GM12874 (cell line): ENCODE data around the gene RNF34.

ENCODE experiments used
- CTCF ChIP-seq: IDR thresholded peaks from 2 replicates; pipeline ENCODE4 v1.5.1; 2011; ENCODE audit warnings: low read depth, mild to moderate bottlenecking, control low read depth, low read length, moderate library complexity; ENCODE audit not compliant: insufficient read depth

RNF34 gene

DNA sequence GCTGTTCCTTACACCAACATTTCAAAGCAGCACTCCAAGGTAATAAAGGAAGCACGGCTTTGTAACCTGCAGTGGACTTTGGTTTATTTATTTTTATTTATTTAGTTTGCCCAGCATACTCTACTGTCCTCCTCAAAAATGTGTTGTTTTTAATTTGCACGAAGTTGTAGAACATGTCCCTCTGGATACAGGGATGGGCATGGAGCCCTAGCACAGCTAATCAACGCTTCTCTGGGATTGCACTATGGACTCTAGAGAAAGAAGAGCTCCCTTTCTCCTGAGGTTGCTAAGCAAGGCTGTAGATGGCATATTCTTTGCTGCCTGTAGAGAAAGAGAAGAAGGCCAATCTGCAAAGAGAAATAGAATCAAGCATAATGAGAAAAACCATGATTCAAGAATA, 41.8 kb upstream of the RNF34 start:
- TF ChIP-seq CTCF: no peak

DNA sequence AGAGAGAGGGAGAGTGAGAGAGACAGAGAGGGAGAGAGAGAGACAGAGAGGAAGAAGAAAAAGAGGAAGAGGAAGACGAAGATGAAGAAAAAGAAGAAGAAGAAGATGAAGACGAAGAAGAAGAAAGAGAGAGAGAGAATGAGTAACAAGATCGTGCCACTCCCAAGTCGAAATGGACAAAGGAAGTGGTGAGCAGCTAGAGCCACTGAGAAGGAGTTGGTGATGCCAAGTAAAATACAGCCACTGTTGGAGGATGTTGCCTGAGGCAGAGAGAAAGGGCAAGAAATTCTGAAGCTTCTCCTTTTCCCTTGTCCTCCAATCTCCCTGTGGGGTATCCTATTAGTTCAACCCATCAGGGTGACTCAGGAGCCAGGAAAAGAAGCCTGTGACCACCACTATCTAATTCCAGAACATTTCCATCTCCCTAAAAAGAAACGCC, 35.2 kb upstream of the RNF34 start:
- no peak for TF ChIP-seq CTCF

DNA sequence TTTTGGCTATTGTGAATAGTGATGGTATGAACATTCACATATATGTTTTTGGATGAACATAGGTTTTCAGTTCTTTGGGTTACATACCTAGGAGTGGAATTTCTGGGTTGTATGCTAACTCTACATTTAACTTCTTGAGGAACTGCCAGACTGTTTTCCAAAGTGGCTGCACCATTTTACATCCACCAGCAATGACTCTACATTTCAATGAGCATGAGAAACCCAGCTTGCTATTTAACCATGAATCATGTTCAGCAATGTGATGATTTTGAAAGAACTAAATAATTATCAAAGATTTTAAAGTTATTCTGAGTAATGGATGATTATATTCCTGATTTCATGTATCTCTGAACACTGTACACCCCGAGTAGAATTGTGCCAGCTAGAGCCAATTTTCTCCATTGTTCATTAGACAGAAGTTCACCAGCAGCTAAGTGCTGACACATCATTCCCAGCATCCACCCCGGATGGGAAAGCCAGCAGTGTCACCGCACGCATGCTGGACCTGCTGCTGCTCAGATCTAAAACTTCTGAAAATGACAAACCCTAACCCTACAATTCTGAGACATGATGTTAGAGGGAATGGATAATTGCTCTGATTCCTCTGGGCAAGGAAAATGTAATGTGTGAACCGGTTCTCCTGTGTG, 34.4 kb upstream of the RNF34 start:
- no peak for TF ChIP-seq CTCF

GRCh38 chr12:121366063-121366459, 33.9 kb upstream of the RNF34 start:
- TF ChIP-seq CTCF: no peak

DNA sequence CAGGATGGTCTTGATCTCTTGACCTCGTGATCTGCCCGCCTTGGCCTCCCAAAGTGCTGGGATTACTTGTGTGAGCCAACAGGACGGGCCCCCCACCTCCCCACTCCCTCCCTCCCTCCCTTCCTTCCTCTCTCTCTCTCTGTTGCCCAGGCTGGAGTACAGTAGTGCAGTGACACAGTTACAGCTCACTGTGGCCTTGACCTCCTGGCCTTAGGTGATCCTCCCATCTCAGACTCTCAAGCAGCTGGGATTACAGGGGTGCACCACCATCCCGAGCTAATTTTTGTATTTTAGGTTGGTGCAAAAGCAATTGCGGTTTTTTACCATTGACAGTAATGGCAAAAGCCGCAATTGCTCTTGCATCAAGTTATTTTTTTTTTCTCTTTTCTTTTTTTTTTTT, 28.5 kb upstream of the RNF34 start:
- no peak for TF ChIP-seq CTCF

- TF ChIP-seq CTCF: no peak
Observed at GRCh38 chr12:121373755-121374154, 26.2 kb upstream of the RNF34 start.

DNA sequence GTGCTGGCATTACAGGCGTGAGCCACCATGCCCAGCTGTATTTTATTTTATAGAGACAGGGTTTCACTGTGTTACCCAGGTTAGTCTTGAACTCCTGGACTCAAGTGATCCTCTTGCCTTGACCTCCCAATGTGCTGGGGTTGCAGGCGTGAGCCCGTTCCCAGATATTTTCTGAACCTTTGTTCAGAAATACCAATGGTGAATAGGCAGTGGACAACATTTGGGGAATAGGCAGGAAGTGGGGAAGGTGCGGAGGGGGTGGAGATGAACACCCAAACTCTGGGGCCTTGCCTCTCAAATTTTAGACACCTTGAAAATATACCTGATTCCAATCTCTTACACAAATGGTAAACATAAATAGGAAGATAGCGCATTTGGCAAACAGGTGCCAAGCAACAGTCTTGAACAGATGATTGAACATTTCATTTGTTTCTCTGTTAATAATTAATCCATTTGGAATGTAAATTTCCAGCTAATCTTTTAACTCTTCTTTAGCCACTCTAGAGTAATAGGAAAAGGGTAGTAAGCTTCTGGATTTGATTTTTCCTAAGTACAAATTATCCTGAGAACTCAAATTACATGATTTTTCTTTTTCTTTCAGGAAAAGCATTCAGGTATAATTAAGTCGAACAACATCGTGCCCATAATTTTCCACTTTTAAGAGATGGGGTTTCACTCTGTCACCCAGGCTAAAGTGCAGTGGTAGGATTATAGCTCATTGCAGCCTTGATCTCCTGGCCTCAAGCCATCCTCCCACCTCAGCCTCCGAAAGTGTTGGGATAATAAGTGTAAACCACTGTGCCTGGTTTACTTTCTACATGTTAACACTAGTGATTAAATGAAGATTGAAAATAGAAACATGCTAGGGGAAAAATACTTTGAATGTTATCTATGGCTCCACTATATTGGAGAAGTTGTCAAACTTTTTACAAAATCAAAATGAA, 22.9 kb upstream of the RNF34 start:
- TF ChIP-seq CTCF: no peak
